Measurements from ENCODE around the gene TREH.

The TREH gene

DNA sequence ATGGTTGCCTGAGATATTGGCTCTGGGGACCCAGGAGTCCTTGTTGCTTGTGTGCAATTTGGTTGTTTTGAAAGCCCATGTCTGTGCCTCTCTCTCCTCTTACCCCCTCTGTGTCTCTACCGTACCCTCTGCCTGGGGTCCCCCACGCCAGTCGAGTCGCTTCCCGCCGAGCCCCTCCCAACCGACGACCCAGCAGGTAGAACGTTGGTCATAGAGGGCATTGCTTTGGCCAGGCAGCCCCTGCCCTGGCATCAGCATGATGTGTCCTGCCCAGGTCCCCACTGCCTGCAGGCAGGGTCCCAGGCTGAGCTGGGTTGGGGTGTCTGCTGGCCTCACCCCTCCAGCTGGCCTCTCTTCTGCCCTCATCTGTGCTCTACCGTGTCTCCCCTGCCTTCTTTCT, 35.0 kb downstream of the TREH start:
- DNase-seq: no peak

DNA sequence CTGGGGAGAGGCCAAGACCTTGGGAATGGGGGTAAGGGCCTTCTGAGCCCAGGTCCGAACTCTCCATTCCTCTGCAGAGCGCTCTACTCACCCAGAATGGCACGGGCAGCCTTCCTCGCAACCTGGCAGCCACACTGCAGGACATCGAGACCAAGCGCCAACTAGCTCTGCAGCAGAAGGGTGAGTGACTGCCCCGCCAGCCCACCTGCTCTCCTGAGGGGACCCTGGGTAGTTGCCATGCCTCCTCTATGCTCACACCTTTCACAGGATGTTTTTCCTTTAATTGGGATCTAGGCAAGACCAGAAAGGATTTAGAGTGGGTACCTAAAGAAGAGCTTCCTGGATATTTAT, 35.5 kb downstream of the TREH start:
- DNase-seq: no peak

GRCh38 chr11:118643142-118643994, 36.1 kb downstream of the TREH start:
- no peak for DNase-seq

GRCh38 chr11:118641397-118642019, 37.9 kb downstream of the TREH start:
- DNase-seq: peak; percentile 86 to 95

GRCh38 chr11:118640332-118641154, 38.9 kb downstream of the TREH start:
- peak; percentile 11 to 34 for DNase-seq

GRCh38 chr11:118639899-118640298, 39.6 kb downstream of the TREH start:
- DNase-seq: no peak

DNA sequence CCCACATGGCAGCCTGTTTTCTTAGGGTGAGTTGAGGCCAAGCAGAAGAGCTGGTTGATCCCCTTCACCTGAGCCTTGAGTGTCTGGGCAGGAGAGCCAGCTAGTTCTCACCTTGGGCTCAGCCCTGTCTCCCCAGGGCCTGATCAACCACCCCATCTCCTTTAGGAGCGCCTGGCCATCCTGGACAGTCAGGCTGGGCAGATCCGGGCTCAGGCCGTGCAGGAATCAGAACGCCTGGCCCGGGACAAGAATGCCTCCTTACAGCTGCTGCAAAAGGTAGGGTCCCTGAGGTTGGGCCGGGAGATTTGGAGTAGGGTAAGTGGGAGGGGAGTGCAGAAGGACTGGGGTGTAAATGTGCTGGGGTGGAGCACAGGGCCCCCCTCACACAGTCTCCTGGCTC, 40.7 kb downstream of the TREH start:
- no peak for DNase-seq

- DNase-seq: no peak
Measured at GRCh38 chr11:118636569-118637290, 42.7 kb downstream of the TREH start.

- no peak for DNase-seq
Measured at GRCh38 chr11:118635642-118636041, 43.8 kb downstream of the TREH start.

GRCh38 chr11:118635237-118635591, 44.2 kb downstream of the TREH start:
- DNase-seq: no peak

DNA sequence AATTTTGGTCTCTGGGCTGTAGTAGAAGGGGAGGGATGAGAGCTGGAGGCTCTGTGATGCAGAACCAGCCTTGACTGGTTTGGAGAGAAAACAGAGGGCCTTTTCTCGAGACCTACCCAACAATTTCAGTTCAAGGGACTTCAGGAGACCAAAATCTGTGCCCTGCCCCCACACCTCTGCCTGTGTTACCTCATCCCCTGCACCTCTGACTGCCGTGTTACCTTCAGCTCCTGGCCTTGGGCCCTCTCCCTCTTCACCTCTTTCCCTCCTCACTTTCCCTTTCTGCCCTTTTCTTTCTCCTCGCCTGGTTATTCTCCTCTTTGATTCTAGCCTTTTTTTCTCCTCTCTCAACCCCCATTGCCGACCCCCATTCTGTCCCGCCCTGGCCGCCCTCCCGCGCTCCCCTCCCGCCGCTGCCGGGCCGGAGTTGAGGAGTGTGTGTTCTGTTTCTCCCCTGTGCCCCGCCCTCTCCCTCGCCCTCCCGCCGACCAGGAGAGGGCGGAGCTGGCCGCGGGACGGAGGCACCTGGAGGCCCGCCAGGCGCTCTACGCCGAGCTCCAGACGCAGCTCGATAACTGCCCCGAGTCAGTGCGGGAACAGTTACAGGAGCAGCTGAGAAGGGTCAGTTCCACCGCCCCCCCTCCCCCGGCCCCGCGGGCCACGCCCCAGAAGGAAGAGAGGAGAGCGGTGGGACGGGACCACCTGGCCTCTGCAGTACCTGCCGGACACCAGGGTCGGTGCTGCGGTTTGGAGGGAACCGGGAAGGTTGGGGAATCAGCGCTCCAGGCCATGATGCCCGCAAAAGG, 44.8 kb downstream of the TREH start:
- DNase-seq: peak; percentile 84 to 86

DNA sequence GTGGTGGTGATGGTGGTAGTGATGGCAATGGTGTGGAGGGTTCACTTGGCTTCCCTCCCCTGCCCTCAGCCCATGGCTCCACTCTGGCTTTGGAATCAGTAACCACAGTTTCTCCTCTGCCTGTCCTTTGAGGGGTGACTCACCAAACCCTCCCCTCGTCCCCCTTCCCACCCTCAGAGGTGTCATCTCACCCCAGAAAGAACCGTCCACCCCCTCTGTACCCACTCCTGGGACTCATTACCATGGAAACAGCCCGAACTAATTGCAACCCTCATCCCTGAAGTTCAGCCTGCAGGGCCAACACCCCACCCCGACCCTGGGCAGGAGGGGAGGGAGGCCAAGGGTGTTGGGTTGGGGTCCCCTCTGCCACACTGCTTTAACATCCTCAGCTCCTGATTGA, 45.5 kb downstream of the TREH start:
- DNase-seq: no peak

DNA sequence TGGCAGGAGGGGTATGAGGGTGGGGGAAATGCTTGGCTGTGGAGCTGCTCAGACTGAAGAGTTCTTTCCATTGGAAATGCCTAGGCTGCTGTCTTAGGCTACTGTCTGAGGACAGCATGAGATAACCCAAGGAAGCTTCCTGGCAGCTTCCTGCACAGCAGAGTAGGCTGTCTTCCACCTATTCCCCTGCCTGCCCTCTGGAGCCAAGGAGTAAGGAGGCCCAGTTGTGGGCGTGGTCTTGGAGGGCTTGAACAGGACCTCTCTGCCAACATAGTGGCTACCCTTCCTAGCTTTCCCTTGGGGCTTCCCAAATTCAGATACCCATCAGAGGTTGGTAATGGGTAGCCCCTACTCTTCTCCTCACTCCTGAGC, 46.1 kb downstream of the TREH start:
- no peak for DNase-seq

DNA sequence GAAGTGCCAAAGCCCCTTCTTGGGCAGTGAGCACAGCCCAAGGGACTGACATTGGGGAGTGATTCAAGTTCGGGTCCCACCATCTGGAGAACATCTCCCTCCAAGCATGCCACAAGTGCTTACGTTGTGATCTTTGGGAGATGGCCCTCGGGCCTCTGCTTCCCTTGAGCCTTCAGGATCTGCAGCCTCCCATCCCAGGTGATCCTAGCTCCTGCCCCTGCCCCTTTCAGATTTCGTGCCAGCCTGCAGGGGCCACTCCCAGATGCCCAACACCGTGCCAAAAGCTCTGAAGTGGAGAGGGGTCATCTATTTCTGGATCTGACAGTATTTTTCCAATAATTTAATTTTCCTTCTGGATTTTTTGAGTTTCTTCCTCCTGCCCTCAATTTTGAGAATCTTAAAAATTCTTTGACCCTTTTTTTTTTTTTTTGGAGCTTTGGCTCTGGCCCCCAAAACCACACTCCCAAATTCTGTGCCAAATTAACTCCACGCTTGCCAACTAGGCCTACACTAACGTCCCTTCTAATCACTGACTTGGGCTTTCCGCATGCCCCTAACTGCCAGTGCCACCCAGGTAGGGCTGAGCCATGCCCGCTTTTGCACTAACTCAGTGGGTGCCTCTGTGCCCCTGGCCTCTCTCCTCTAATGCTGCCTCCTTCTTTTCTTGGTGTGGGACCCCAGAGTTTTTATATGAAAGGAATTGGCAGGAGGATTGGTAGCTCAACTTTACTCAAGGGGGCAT, 46.7 kb downstream of the TREH start:
- no peak for DNase-seq

DNA sequence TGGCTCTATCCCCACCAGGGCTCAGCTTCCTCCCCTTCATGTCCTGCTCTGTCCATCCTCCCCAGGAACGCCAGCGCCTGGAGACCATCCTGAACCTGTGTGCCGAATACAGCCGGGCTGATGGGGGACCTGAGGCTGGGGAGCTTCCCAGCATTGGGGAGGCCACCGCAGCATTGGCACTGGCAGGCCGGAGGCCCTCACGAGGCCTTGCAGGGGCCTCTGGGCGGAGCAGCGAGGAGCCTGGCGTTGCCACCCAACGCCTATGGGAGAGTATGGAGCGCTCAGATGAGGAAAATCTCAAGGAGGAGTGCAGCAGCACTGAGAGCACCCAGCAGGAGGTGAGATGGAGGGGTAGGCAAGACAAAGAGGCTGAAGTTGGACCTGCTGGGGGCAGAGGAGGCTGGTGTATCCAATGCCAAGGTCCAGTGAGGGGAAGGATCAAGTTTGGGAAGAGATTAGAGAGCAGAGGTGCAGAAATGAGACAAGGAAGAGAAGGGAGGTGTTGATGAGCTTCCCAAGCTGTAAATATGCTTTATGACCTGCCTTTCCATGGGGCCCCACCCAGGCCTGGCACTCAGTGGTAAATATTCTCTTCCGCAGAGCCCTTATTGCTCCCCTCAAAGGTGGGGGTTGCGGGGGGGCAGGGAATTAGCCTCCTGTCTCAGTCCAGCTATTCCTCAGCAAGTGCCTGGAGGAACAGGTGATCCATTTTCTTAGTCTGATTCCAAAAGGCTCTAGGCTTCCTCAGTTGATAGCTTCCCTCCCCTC, 48.1 kb downstream of the TREH start:
- no peak for DNase-seq

GRCh38 chr11:118629761-118630661, 49.4 kb downstream of the TREH start:
- DNase-seq: no peak

DNA sequence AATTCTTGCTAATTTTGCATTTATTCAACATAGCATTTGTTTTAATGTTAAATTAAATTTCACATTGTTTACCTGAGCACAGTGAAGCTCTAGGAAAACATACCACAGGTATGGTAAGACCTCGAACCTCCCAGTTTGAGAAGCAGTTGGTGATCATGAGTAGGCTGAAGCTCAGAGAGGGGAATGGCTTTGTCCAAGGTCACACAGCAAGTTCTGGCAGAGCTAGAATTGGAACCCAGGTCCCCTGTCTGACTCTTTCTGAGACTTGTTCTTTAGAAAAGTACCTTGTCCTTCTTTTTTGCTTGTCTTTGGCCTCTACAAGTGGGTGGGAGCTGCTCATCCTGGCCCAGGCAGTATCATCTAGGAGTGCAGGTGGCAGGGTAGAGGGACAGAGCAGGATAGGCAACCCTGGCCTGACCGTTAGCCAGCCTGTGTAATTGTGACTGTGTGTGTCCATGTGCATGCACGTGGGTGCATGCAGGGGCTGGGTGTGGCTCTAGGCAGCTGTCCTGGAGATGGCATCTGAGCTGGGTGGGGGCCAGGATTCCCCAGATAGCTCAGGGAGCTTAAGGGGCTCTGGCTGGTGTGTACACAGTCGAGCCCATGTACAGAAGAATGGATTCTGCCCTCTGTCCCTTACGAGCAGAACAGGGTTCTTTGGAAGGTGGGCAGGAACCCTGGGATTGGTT, 50.4 kb downstream of the TREH start:
- DNase-seq: no peak

GRCh38 chr11:118628432-118628831, 51.0 kb downstream of the TREH start:
- no peak for DNase-seq

DNA sequence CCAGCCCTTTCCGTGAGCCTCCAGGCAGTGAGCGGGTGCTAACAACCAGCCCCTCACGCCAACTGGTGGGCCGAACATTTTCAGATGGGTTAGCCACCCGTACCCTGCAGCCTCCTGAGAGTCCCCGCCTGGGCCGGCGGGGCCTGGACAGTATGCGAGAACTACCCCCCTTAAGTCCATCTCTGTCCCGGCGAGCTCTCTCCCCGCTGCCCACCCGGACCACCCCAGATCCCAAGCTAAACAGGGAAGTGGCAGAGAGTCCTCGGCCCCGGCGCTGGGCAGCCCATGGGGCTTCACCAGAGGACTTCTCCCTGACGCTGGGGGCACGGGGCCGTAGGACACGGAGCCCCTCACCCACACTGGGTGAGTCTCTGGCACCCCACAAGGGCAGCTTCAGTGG, 51.4 kb downstream of the TREH start:
- DNase-seq: no peak
